Liver (tissue), 3 donors: ENCODE data around the gene CTNNA1.

ENCODE experiments used
- RAD21 ChIP-seq, 2 donors: IDR thresholded peaks; 2 replicates each; pipeline ENCODE4 v1.6.1; 2016; ENCODE audit warnings: antibody characterized with exemption in 2 of 2, mild to moderate bottlenecking in 2 of 2
- TAF1 ChIP-seq: conservative IDR thresholded peaks from 2 replicates; pipeline ENCODE4 v1.6.1; 2016; ENCODE audit warnings: antibody characterized with exemption, mild to moderate bottlenecking
- TF ChIP-seq, protein P1 (sequence below): fragments of 150-350 bp; IDR thresholded peaks from 2 replicates; pipeline ENCODE4 v1.5.1; 2017; ENCODE audit warnings: improper control_type of control experiment, low read depth, low read length; ENCODE audit not compliant: missing input control
- donor health status: healthy.
- donor health status: healthy.

DNA sequence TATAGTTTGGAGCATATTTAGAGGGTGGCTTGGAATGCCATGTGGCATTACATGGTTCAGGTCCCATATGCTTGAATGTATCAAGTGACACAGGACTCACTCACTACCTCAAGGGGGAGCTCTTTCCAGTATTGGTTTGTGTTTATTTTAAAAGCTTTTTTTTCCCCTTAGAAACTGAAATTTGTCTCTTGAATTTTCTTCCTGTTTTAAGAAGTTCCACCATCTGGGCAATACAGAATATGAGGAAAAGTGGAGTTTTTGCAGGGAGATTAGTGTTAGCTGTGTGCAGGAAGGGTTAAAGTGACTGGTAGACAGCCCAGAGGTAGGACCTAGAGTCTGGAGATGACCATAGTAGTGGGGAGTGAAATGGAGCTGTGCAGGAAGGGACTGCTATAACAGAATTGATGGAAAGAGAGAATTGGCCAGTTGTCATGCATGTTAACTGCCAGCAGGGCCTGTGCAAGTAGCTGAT lies 36.6 kb downstream of the CTNNA1 start:
- TF ChIP-seq, protein P1, sequence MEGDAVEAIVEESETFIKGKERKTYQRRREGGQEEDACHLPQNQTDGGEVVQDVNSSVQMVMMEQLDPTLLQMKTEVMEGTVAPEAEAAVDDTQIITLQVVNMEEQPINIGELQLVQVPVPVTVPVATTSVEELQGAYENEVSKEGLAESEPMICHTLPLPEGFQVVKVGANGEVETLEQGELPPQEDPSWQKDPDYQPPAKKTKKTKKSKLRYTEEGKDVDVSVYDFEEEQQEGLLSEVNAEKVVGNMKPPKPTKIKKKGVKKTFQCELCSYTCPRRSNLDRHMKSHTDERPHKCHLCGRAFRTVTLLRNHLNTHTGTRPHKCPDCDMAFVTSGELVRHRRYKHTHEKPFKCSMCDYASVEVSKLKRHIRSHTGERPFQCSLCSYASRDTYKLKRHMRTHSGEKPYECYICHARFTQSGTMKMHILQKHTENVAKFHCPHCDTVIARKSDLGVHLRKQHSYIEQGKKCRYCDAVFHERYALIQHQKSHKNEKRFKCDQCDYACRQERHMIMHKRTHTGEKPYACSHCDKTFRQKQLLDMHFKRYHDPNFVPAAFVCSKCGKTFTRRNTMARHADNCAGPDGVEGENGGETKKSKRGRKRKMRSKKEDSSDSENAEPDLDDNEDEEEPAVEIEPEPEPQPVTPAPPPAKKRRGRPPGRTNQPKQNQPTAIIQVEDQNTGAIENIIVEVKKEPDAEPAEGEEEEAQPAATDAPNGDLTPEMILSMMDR = peak; percentile 33
- TF ChIP-seq RAD21 (IDR thresholded peaks at IDR 0.05) (peak; percentile 24 to 64), TAF1 (no peak)
